ENCODE measurements around the gene SUMF2.
"Not testable (repeated sequence)": the region's sequence is repeated elsewhere in the genome, so short reads cannot be mapped to it uniquely, and the experiment has no call there.

SUMF2 gene

GRCh38 chr7:56062382-56062781 is 1.7 kb upstream of the SUMF2 start:
- DNase-seq (ENCODE audit: low read depth in 2 of 2): no peak

GRCh38 chr7:56063500-56063881 is 595 bp upstream of the SUMF2 start:
- DNase-seq (ENCODE audit: low read depth in 2 of 2): no peak

- DNase-seq (ENCODE audit: low read depth in 2 of 2): not testable (repeated sequence)
Observed at GRCh38 chr7:56066376-56066775, 2.3 kb downstream of the SUMF2 start.

GRCh38 chr7:56074371-56074791 is 10.3 kb downstream of the SUMF2 start:
- DNase-seq (ENCODE audit: low read depth in 2 of 2): peak in 1 of 2 donors; percentile 25

GRCh38 chr7:56077681-56078080 is 13.6 kb downstream of the SUMF2 start:
- DNase-seq (ENCODE audit: low read depth in 2 of 2): no peak

GRCh38 chr7:56078196-56078595 is 14.1 kb downstream of the SUMF2 start:
- no peak for DNase-seq (ENCODE audit: low read depth in 2 of 2)

GRCh38 chr7:56079450-56080185 is 15.5 kb downstream of the SUMF2 start:
- DNase-seq (ENCODE audit: low read depth in 2 of 2): no peak

GRCh38 chr7:56080726-56081435 is 16.8 kb downstream of the SUMF2 start:
- not testable (repeated sequence) for DNase-seq (ENCODE audit: low read depth in 2 of 2)

GRCh38 chr7:56081626-56082340 is 17.7 kb downstream of the SUMF2 start:
- DNase-seq (ENCODE audit: low read depth in 2 of 2): no peak

GRCh38 chr7:56083150-56083785 is 19.2 kb downstream of the SUMF2 start:
- no peak for DNase-seq (ENCODE audit: low read depth in 2 of 2)

GRCh38 chr7:56086761-56087160 is 22.7 kb downstream of the SUMF2 start:
- no peak for DNase-seq (ENCODE audit: low read depth in 2 of 2)

- DNase-seq (ENCODE audit: low read depth in 2 of 2): no peak
Observed at GRCh38 chr7:56087445-56087844, 23.4 kb downstream of the SUMF2 start.

GRCh38 chr7:56091591-56091990 is 27.5 kb downstream of the SUMF2 start:
- DNase-seq (ENCODE audit: low read depth in 2 of 2): no peak

GRCh38 chr7:56092388-56092787 is 28.3 kb downstream of the SUMF2 start:
- DNase-seq (ENCODE audit: low read depth in 2 of 2): not testable (repeated sequence)

- no peak for DNase-seq (ENCODE audit: low read depth in 2 of 2)
Observed at GRCh38 chr7:56092789-56093531, 28.9 kb downstream of the SUMF2 start, which contains the start of gene PHKG1. Gene PHKG1, minus strand, starts transcription at chr7:56092952. Its CDS starts 4,011 bp downstream, at chr7:56088941.

- no peak for DNase-seq (ENCODE audit: low read depth in 2 of 2)
Observed at GRCh38 chr7:56097700-56098099, 33.6 kb downstream of the SUMF2 start.

GRCh38 chr7:56098187-56099008 is 34.3 kb downstream of the SUMF2 start:
- not testable (repeated sequence) for DNase-seq (ENCODE audit: low read depth in 2 of 2)

- DNase-seq (ENCODE audit: low read depth in 2 of 2): no peak
Observed at GRCh38 chr7:56099653-56100052, 35.6 kb downstream of the SUMF2 start.

GRCh38 chr7:56104138-56104537 is 40.1 kb downstream of the SUMF2 start:
- not testable (repeated sequence) for DNase-seq (ENCODE audit: low read depth in 2 of 2)

- no peak for DNase-seq (ENCODE audit: low read depth in 2 of 2)
Observed at GRCh38 chr7:56105508-56105907, 41.4 kb downstream of the SUMF2 start.
